CD4-positive, alpha-beta T cell treated with Interferon gamma for 1 hour (primary cell): ENCODE measurements around the gene XYLT2.
"Not testable (repeated sequence)": the region's sequence is repeated elsewhere in the genome, so short reads cannot be mapped to it uniquely, and the experiment has no call there.

ENCODE experiments used
- DNase-seq: peaks from one replicate; pipeline ENCODE4 v3.0.0-alpha.2; 2020

The XYLT2 gene

DNA sequence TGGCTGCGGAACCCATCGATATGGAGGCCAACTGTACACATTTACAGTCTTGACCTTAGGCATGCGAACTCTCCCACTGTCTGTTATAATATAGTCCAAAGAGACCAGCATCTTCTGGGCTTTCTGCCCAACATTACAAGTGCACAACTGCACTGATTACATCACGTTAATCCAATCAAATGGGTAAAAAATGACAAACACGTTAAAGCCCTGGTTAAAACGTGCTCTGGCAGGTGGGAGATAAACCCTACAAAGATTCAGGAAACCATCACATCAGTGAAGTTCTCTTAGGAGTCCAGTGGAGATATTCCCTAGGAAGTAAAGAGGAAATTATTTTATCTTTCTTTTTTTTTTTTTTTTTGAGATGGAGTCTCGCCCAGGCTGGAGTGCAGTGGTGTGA is 23.7 kb upstream of the XYLT2 start:
- no peak for DNase-seq

DNA sequence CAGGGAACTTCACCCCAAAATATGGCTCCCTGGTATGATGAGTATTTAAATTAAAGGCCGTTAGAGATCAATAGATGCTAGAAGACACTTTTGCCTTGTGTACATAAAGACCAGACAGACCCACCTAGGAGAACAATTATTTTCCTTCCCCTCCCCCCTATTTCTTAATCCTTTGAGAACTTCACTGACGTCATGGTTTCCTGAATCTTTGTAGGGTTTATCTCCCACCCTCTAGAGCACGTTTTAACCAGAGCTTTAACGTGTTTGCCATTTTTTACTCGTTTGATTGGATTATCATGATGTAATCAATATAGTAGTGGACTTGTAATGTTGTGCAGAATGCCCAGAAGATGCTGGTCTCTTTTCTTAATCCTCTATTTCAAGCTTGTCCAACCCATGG is 22.9 kb upstream of the XYLT2 start:
- DNase-seq: no peak

DNA sequence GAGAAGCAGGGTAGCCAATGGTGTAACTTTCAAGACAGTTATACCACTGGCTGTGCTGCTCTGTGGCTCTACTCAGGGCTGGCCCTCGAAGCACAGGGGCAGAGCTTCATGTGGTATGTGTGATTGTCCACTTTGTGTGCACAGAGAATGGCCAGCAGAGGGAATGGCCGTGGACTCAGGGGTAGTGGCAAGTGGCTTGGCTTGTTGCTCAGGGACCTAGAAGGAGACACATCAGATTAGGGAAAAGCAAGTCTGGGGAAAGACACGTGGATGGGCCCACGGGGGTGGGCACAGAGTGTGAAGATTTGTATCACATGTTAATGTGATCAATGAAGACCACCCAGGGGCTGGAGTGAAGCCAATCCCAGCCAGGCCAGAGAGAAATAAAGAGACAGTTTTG is 20.0 kb upstream of the XYLT2 start:
- no peak for DNase-seq

DNA sequence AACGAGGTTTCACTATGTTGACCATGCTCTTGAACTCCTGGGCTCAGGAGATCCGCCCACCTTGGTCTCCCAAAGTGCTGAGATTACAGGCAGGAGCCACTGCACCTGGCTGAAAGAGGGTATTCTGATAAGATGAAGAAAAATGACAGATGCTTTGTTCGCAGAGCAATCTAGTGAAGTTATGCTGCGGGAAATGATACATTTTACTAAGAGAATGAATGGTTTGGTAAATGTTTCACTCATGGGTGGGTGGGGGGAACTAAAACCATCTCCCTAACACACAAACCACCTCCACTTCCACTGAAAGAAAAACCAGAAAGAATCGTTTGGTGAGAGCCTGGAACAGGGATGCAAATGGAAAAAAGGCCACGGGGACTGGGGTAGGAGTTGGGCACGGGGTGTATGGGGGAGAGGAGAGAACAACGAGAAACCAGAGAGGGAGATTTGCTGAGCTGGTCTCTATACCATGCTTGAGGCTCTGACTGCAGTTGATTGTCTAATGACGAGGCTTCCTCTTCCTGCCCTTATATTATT is 19.0 kb upstream of the XYLT2 start:
- DNase-seq: no peak

DNA sequence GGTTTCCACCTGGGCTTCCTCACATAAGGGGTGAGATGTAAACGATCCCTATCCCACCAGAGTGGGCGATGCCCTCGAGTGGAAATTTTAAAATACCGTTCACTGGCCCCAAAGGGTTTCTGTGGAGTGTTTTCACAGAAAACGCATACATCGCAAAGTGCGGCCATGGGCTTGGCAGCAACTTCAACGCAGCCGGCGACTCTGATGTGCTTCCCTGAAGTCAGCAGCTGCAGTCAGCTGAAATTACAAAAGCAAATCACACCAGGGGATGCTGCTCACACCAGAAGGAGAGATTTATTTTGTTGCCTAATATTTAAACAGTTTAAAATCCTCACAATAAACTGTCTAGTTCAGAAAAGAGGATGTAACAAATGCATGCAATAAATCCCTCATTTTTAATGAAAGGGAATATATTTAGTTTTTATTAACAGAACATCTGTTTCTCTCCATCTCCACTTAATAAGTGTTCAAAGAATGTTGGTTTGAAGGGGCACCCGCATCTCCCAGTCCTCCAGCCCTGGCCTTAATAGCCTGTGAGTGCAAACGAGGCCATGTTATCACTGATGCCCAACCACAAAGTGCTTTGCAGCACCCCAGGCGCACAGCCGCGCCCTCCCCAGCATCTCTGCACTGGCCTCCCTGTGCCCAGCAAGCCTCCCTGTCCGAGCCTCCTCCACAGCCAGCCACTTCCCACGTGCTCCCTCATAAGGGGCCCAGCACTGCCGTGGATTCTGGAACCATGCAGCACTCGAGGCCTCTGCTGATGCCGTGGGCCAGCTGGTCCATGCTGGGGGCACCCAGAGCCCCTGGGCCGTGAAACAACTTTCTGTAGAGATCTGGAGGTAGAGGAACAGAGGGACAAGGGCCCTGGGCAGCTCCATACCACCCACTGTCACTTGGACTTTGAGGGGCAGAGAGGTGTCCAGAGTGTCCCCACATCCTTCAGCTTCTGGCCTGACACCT is 17.3 kb upstream of the XYLT2 start:
- no peak for DNase-seq

DNA sequence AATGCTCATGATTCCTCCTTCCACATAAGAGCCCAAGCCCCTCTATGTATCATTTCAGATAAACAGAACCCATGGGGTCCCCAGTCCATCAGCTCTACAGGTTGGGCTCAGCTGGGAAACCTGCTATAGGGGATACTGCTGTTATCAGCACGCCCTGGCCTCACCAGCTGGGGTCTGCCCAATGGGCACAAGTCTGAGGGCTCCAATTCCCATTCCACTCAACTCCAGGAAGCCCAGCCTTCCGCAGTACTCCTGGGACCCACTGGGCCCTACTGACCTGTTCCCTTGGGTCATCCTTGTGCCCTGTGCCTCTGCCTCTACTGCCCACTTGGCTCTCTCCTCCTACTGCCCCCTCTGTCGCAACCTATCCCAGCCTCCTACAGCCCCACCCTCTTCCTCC is 16.2 kb upstream of the XYLT2 start:
- no peak for DNase-seq

DNA sequence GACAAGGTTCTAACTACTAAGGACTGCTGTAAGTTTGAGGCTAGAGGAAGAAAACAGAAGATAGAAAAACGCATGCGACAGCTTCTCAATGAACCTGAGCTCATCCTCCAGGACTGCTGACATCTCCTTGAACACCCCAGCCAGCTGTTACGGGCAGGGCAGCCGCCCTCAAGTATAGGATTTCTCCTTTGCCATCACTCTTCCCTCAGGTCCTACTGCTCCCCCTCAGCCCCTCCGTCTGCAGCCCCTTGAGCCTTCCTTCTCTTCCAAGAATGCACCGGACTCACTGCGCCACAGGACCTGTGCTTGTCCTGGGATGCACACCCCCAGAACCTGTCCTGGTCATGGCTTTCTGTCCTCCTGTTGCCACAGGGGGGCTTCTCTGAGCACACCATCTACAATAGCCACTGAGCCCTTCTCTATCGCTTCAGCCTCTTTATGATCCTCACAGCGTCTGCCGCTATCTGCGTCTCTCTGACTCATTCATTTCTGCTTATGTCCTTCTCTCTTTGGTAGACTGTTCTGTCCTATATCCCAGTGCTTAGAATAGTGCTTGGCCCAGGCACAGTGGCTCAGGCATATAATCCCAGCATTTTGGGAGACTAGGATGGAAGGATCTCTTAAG is 15.7 kb upstream of the XYLT2 start:
- no peak for DNase-seq

DNA sequence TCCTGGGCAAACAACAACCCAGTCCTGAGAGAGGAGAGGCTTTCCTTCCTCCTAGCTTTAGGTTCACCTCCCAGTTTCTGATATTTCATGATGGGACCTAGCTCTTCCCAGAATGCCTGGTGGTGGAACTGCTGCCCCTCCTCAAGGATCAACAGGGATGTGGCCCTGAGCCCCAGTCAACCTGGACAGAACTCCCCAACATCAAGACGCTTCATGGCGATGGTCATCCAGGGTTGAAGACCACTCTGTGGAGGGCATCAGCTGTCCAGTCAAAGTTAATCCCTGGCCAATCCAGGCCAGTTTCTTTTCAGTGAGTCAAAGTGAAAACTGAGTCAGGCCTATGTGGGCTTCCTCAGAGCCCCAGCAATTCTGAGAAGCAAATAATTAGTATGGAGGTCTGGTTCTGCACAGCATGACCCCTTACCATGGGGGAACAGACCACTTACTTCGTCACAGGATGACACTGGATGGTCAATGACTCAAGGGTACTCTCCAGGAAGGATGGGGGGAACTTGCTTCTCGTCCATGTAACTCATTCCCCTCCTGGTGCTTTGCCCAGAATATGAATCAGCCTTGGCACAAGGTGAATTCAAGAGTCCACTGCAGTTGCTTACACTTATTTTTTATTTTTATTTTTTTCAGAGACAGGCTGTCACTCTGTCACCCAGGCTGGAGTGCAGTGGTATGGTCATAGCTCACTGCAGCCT is 14.7 kb upstream of the XYLT2 start:
- DNase-seq: no peak

DNA sequence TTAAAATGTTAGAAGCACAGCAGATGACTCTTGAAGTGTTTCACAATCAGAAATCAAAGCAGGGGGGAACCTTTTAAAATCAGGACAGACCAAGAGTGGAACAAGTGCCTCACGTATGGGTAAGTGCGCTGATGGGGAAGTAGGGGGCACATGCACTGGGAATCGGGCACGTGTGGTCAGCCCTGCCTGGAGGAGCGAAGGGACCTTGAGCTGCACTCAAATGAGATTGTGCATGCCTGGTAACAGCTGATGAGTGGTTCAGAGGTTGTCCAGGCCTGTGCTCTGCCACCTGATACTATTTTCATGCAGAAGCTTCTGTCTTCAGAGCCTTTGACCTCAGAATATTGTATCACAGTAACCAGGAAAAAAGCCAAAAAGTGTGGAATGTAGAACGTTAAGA is 13.7 kb upstream of the XYLT2 start:
- DNase-seq: no peak

DNA sequence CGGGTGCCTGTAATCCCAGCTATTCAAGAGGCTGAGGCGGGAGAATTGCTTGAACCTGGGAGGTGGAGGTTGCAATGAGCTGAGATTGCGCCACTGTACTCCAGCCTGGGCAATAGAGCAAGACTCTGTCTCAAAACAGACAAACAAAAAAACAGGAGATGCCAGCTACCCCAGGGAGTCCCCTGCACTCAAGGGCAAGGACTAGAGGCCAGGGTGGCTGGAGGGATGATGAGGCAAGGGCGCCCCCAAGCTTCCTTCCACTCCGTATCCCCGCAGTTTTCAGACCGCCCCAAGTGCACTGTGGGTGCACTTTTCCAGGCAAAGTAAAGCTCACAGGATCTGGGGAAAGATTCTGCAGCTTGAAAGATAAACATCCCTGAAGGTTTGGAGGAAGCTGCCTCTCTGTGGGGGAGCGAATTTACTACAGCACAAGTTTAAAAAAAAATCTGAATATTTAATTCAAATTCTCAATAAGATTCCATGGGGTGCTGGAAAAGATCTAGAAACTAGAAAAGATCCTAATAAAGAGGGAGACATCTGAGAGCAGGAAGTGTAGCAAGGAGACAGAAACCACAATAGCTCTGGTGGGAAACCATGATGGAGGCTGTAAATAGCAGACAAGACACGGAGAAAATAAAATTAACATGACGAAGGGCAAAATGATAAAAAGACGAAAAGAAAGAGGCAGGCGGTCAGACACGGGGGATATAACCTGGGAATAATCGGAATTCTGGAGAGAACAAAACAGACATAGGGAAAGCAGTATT is 12.5 kb upstream of the XYLT2 start:
- not testable (repeated sequence) for DNase-seq

DNA sequence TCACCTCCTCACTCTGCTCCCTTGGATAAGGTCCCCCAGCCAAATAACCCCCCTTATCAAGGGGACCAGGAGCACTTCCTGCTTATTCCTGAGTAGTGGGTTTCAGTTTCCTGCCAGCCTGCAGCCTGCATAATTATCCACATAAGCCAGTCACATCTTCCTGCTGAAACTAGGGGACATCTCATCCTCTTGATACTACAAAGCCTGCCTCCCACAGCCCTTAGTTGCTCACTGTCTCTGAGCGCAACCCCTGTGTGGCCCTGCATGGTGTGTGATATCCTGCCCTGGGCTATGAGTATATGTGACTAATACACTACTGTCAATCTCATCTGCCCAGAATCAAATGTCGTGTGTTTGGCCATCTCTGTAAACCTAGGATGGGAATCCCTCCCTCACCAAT is 8.0 kb upstream of the XYLT2 start:
- DNase-seq: no peak

DNA sequence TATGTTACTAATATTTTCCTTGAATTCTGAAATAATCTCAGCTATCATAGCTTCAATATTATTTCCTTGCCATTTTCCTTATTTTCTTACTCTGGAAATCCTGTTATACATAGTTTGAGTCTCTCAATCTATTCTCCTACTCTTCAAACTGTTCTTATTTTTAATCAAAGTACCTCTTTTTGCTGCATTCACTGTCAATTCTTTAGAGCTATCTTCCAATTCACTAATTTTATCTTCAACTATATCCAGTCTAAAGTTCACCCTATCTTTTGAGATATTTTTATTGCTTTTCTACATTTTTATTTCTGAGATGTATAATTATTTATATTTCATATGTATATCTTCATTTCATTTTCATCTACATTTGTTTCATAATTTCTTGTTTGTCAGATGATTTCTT is 7.3 kb upstream of the XYLT2 start:
- DNase-seq: no peak

DNA sequence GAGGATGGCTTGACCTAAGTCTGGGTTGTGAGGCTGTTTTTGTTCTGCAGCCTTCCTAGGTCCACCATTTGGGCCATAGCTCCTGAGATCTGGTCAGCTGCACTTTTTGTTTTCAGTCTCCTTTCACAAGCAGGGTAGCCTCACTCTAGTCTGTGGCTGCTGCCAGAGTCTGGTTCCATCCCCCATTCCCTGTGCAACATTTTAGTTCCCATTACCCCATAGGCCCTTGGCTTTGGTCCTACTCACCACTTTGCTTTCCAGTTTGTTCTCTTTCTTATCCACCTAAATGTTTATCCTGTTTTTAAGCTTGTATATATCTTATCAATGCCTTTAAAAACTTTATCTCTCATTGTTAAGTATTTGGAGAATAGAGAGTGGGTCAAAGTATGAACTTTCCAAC is 6.5 kb upstream of the XYLT2 start:
- no peak for DNase-seq

DNA sequence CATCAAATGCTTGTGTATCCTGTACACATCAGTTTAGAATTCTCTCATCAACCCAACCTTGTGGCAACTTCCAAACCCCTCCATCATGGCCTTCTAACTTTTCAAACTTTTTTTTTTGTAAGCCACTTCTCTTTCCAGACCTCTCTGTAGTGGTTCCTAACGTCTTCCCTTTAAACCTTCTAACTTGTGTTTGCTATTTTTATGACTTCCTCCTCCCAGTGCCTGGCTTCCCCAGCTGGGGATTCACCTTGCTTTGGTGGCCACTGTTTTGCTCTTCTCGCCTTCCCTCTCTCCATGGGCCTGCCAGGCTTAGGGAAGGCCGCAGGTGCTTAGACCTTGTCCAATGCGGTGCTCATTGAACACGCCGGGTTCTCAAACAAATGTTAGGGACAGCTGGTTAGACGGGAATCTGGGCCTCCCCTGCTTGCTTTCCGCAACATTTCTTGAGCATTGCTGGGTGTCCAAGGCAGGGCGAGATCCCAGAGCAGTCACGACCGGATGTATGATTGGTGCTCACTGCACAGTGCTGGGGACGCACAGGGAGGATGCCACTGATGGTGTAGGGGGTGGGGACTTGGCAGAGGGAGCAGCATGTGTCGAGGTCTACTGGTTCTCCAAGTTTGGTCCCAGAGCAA is 1.1 kb upstream of the XYLT2 start:
- no peak for DNase-seq

DNA sequence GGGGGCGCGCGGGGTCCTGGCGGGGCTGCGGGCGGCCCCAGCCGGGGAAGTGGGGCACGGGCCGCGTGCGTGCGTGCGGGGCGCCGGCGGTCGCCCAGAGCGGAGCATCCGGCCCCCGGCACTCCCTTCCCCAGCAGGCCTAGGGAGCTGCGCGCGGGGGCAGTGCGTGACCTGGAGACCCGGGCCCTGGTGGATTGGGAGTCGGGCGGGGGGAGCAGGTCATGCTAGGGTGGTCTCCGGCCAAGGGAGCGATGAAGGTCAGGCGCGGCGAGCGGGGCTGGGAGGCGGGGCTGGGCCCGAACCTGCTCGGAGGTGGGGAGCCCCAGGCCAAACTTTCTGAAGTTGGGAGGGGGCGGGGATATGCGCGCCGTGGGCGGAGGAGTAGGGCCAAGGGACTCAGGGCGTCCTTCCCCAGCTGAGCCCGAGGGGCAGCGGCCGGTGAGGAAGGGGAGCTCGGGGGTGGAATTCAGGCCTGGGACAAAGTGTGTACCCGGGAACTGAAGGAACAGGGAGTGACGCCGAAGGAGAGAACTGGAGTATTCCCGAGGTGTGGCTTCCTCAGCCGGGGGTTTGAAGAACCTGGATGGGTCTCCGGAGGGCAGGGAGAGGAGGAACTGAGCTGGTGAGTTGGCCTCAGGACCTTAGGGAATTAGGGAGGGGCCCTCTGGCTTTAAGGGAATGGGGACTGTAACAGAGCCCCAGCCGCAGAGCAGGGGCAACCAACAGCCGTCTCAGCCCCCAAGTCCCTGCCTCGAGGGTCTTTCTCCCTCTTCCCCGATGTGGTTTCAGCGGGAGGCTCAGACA is 589 bp downstream of the XYLT2 start:
- DNase-seq: peak; percentile 13

DNA sequence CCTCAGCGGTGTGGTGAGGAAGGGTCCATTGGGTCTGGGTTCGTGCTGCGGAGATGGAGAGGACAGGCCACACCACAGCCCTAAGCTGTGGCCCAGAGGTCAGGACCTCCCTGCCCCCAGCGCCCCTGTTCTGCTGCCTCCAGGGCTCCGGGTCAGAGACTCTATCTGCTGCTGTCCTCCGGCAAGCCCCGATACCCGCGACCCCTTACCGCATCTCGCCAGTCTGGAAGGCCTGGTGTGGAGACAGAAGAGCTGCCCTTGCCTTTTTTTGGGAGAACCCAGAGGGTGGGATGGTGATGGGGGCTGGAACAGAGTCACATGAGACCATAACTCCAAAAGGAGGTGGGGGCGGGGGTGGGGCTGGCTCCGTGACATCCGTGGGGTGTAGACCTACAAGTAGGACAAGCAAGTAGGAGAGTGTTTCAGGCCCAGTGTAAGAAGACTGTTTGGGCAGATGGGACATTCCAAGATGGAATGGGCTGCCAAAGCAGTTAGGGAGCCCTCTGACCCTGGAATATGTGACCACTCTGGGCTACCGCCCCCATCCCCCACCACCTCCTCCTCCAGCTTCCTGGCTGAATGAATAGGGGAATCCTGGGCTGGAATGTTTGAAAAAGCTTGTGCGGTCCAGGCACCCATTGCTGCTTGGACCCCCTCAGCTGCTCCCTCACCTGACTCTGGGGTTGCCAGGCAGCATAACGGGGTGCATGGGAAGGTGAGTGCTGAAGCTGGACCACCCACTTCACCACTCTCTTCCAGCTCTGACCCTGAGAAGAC is 1.4 kb downstream of the XYLT2 start:
- DNase-seq: no peak

DNA sequence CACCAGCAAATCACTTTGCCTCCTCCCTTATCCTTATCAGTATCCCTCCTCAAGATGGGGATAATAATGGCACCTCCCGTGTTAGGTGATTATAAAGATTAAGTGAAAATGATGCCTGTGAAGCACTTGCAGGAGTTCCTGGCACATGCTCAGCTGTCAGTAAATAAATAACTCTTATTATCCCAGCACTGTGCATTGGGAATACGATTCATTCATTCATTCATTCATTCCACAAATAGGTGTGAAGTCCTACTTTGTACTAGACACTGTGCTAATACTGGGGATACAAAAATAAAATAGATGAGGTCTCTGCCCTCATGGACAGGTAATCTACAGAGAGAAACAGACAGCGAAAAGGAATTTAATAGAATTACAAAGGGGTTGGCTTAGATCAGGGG is 2.0 kb downstream of the XYLT2 start:
- no peak for DNase-seq

DNA sequence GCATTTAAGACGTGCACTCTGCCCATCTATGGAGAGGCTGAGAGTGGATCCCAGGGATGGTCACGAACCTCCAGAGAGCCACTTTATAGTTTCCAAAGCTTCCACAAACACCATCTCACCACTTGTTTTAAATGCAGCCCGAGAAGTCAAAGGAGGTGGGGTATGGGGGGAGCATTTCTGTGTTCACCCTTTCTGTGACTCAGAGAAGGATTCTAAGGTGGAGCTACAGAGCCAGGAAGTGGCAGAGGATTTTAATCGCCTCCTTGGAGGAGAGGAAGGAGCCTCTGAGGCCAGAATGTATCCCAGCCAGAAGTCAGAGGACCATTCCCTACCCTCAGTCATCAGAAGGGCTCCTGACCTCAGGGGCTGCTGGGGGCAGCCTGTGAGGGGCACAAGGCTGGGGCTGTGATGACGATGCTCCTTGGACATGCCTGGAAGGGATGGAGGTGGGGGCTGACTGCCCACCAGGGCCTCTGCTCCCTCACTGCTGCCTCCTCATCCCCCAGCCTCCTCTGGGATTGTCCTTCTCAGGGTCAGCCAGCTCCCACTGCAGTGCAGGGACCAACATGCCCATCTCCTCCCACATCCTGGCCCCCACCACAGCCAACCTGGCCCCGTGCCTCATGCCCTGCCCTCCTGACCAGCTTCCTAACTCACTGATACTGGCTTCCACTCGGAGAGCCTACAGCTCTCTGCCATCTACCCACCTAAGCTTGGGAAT is 2.8 kb downstream of the XYLT2 start:
- DNase-seq: no peak

DNA sequence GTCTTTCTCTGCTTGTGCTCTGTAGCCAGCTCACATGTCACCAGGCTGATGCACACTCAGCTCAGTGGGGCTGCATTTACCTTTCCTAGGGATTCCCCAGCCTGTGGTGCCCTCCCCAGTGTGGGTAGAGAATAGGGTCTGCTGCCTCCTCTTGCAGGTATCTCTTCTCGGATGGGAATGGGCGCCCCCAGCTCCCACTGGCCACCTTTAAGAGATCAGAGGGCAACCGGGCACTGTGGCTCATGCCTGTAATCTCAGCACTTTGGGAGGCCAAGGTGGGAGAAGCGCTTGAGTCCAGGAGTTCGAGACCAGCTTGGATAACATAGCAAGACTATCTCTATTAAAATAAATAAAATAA is 3.3 kb downstream of the XYLT2 start:
- DNase-seq: no peak

DNA sequence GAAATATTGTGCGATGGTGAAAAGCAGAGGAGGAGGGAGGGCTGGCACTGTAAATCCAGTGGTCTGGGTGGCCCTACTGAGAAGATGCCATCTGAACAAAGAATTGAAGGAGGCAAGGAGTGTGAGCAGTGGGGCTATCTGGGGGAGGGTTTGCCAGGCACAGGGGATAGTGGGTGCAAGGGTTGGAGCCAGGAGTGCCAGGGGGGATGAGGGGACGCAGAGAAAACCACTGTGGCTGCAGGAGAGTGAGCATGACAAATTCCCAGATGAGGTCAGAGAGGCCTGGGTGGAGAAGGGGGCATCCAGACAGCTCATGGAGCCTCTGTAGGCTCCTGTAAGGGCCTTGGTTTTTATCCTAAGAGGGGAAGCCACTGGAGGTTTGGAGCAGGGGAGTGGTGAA is 4.8 kb downstream of the XYLT2 start:
- no peak for DNase-seq
